Psoas muscle (tissue), 8 donors: Measurements from ENCODE around the gene TAS2R4. TPM values are rescaled to one million over a fixed set of nuclear protein-coding genes. Genes with fewer than 3 reads are reported as not detected.

ENCODE experiments used
- ATAC-seq, 4 donors: fragments of 200-7000 bp; cut with Tn5 transposase; one replicate each; pipeline ENCODE4 v1.9.1; 2020; ENCODE audit warnings: moderate library complexity in 3 of 4, mild to moderate bottlenecking in 2 of 4
- DNase-seq, 2 donors: peaks; one replicate each; pipeline ENCODE4 v3.0.0-alpha.2; 2020
- H3K27ac ChIP-seq: fragments of 200-600 bp; one replicate; pipeline ENCODE4 v1.8.0; 2022
- H3K27me3 ChIP-seq, 3 donors: fragments of 200-600 bp in 1 of 3; one replicate each; pipeline versions ENCODE4 v1.6.1 to v1.8.0; 2013 to 2022; ENCODE audit warnings: low read length in 2 of 3, mild to moderate bottlenecking in 2 of 3, moderate library complexity in 1 of 3; ENCODE audit not compliant: insufficient read depth in 3 of 3
- H3K36me3 ChIP-seq, 2 donors: fragments of 200-600 bp in 1 of 2; one replicate each; pipeline versions ENCODE4 v1.6.1 to v1.8.0; 2013 to 2022; ENCODE audit warnings: low read depth in 1 of 2, mild to moderate bottlenecking in 1 of 2, moderate library complexity in 1 of 2; ENCODE audit not compliant: insufficient read depth in 1 of 2
- H3K4me1 ChIP-seq: fragments of 200-600 bp; one replicate; pipeline ENCODE4 v1.8.0; 2022
- H3K4me3 ChIP-seq: fragments of 200-600 bp; one replicate; pipeline ENCODE4 v1.8.0; 2022; ENCODE audit warnings: mild to moderate bottlenecking
- H3K9me3 ChIP-seq: fragments of 200-600 bp; one replicate; pipeline ENCODE4 v1.8.0; 2022
- CTCF ChIP-seq: fragments of 200-600 bp; IDR thresholded peaks from one replicate; pipeline ENCODE4 v1.8.0; 2022; ENCODE audit warnings: antibody characterized with exemption
- WGBS, 3 donors: extraction: QIAGEN DNeasy Blood & Tissue Kit; methylation state at CpG; one replicate each; pipeline versions ENCODE4 v1.1.6 to v1.1.7; 2013; 5-methylcytosine and 5-hydroxymethylcytosine counted together
- intact Hi-C, 2 donors: fragments of 100-400 bp; cut with DNase I; formaldehyde crosslinking; loops; one replicate each; pipeline versions ENCODE4 v1.11.0 to v1.14.2; 2022
- long read RNA-seq, 2 donors: library from polyadenylated mRNA; unstranded; transcript quantifications; one replicate each; pipeline ENCODE4 v2.0.0, GENCODE V29; 2021
- polyA plus RNA-seq, 3 donors: library from polyadenylated mRNA; stranded (reverse); fragments of 200-250 nt; gene quantifications; one replicate each; pipeline ENCODE4 v1.2.3, GENCODE V29; 2013
- total RNA-seq, 4 donors: library from RNA; stranded (reverse); fragmentation: NEBNext Ultra II Directional in 2 of 4; extraction: Animal tissue kit (Norgen Biotek cat#: 25700) in 2 of 4; gene quantifications; one replicate each; pipeline versions ENCODE4 v1.2.1 to v1.2.4, GENCODE V29; 2021 to 2023
- donor health status: healthy with polysubstance abuse.
- donor health status: DM: no; HTN: no; CAD: no; lungs with moderate emphysema.
- donor health status: Bipolar disorder and iron deficiency.
- donor health status: healthy.
- donor health status: DM: yes; HTN: yes; CAD: no.
- donor health status: DM: no; HTN: no; CAD: no.
- donor health status: DM: no; HTN: no; CAD: no.
- donor health status: DM: yes; HTN: yes; CAD: no.

Gene TAS2R4
- under 1 TPM; 0.15 to 0.60 (median 0.29) TPM for total RNA-seq
- polyA plus RNA-seq = under 1 TPM; 0.04 to 0.07 (median 0.04) TPM
- long read RNA-seq, donor 1 = 0 reads
- long read RNA-seq, donor 2 = 0 reads

- Histone ChIP-seq H3K4me3 (no peak within 1 kb of the TSS), H3K4me1 (no peaks in the 10 kb centered on the region), H3K9me3 (no peaks in the 10 kb centered on the region), H3K36me3 (peaks cover 3 to 34% of the 10 kb centered on the region in 2 donors), H3K27ac (no peak within 1 kb of the TSS), H3K27me3 (no peaks in the 10 kb centered on the region)
- DNase-seq = no peak
- 96 to 100% (median 96%) methylated on average over 1 of the region's 1 CpG for WGBS, 3 donors
- TF ChIP-seq CTCF = no peak
- no peak for ATAC-seq
- intact Hi-C loops = no loop called here
These were observed at the start of gene TAS2R4 for GRCh38 chr7:141776374-141776773. TSS of gene TAS2R4 (plus strand) at chr7:141776674. CDS start at chr7:141778489, 1,815 bp downstream.

- no peak for DNase-seq
- intact Hi-C loops = loop anchor here in 1 of 2 donors (5.0 kb wide), 1 partner anchor 582 kb away; no protein-coding TSS in a partner anchor
- H3K4me1 ChIP-seq = no peaks in the 10 kb centered on the region
- ATAC-seq = no peak
- no peak overlapping the region for H3K4me3 ChIP-seq
- WGBS, 3 donors = 90 to 100% (median 100%) methylated on average over 1 of the region's 1 CpG
- no peaks in the 10 kb centered on the region for H3K27me3 ChIP-seq
- H3K9me3 ChIP-seq = no peaks in the 10 kb centered on the region
- TF ChIP-seq CTCF = no peak
- no peaks in the 10 kb centered on the region for H3K36me3 ChIP-seq
- H3K27ac ChIP-seq = no peak overlapping the region
These were observed 47.5 kb upstream of the TAS2R4 start for GRCh38 chr7:141729020-141729419.

DNA sequence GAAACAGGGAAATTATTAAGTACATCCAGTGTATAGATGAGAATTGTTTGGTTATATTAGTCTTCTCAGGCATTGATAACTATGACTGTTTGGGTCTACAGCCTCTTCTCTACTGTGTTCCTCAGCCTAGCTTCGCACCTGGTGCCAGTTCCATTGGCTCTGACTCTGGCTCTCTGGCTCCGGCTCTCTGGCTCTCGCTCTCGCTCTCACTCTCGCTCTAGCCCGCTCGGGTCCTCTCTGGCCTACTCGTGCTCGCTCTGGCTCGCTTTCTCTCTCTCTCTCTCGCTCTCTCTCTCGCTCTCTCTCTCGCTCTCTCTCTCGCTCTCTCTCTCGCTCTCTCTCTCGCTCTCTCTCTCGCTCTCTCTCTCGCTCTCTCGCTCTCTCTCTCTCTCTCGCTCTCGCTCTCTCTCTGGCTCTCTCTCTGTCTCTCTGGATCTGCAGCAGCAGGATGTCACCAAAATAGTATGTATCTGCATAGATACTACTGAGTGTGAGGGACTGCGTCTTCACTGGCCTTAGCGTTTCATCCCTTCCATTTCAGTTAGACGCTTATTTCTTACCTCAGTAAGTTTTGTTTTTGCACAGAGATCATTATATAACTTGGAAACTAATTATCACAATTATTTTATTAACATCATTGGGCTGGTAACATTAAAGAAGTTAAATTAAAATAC is 44.9 kb upstream of the TAS2R4 start:
- H3K9me3 ChIP-seq = no peaks in the 10 kb centered on the region
- H3K4me3 ChIP-seq = no peak overlapping the region
- H3K36me3 ChIP-seq = no peaks in the 10 kb centered on the region
- intact Hi-C loops = no loop called here
- 70 to 76% (median 76%) methylated on average over 19 to 24 of the region's 24 CpGs for WGBS, 3 donors
- DNase-seq = no peak
- no peaks in the 10 kb centered on the region for H3K27me3 ChIP-seq
- no peak overlapping the region for H3K27ac ChIP-seq
- peak in 3 of 4 donors; percentile 48 to 65 (median 54) for ATAC-seq
- no peak for TF ChIP-seq CTCF
- no peaks in the 10 kb centered on the region for H3K4me1 ChIP-seq

- Histone ChIP-seq H3K4me1 (peaks cover 17% of the 10 kb centered on the region), H3K36me3 (peaks cover 3 to 34% of the 10 kb centered on the region in 2 donors), H3K4me3 (peak overlapping the region; percentile 82), H3K27ac (peak overlapping the region; percentile 82), H3K9me3 (no peaks in the 10 kb centered on the region), H3K27me3 (no peaks in the 10 kb centered on the region)
- DNase-seq = no peak
- ATAC-seq = no peak
- intact Hi-C loops = no loop called here
- no peak for TF ChIP-seq CTCF
- 68 to 78% (median 72%) methylated on average over 11 of the region's 11 CpGs for WGBS, 3 donors
These were observed 39.2 kb upstream of the TAS2R4 start for GRCh38 chr7:141737118-141737835.
